Tibial nerve (tissue), 4 donors: Measurements from ENCODE around the gene ANGPTL8. TPM values are rescaled to one million over a fixed set of nuclear protein-coding genes. Genes with fewer than 3 reads are reported as not detected.

ENCODE experiments used
- DNase-seq, 2 donors: peaks; one replicate each; pipeline ENCODE4 v3.0.0-alpha.2; 2019; ENCODE audit warnings: low spot score in 2 of 2
- H3K27ac ChIP-seq, 4 donors: fragments of 200-600 bp; sonication (generic) in 3 of 4; one replicate each; pipeline ENCODE4 v1.5.1; 2017 to 2019; ENCODE audit warnings: mild to moderate bottlenecking in 1 of 4
- H3K27me3 ChIP-seq, 2 donors: fragments of 200-600 bp; sonication (generic) in 1 of 2; one replicate each; pipeline versions ENCODE4 v1.5.1 to v1.6.0; 2017 to 2019
- H3K36me3 ChIP-seq, 3 donors: fragments of 200-600 bp; sonication (generic); one replicate each; pipeline ENCODE4 v1.5.1; 2018 to 2019
- H3K4me1 ChIP-seq, 4 donors: fragments of 200-600 bp; sonication (generic) in 3 of 4; one replicate each; pipeline ENCODE4 v1.5.1; 2017 to 2019
- H3K4me3 ChIP-seq, 4 donors: fragments of 200-600 bp; sonication (generic) in 3 of 4; one replicate each; pipeline ENCODE4 v1.5.1; 2017 to 2019; ENCODE audit warnings: mild to moderate bottlenecking in 1 of 4, moderate library complexity in 1 of 4
- H3K9me3 ChIP-seq, 4 donors: fragments of 200-600 bp; sonication (generic) in 3 of 4; one replicate each; pipeline ENCODE4 v1.5.1; 2017 to 2019
- EP300 ChIP-seq, 2 donors: sonication (generic); formaldehyde crosslinking; IDR thresholded peaks; one replicate each; pipeline ENCODE4 v1.6.1; 2017; ENCODE audit warnings: antibody characterized with exemption in 2 of 2, mild to moderate bottlenecking in 1 of 2
- POLR2A ChIP-seq, 2 donors: fragments of 450-650 bp; IDR thresholded peaks; one replicate each; pipeline ENCODE4 v1.6.1; 2017; ENCODE audit warnings: antibody characterized with exemption in 2 of 2, mild to moderate bottlenecking in 2 of 2, moderate library complexity in 2 of 2
- WGBS, 2 donors: methylation state at CpG; one replicate each; pipeline ENCODE4 v1.1.5; 2018; 5-methylcytosine and 5-hydroxymethylcytosine counted together
- total RNA-seq, 4 donors: library from RNA; depleted of rRNA; stranded (reverse); fragments of >200 nt; gene quantifications; one replicate each; pipeline ENCODE4 v1.1.0, GENCODE V29; 2016
- TF ChIP-seq, protein P1 (sequence below), 5 experiments: fragments of 200-600 bp in 3 of 5; fragments of 450-650 bp in 2 of 5; sonication (generic) in 3 of 5; IDR thresholded peaks; one replicate each; pipeline ENCODE4 v1.5.1; 2016 to 2019; ENCODE audit warnings: antibody characterized with exemption in 5 of 5, mild to moderate bottlenecking in 3 of 5, moderate library complexity in 2 of 5

The ANGPTL8 gene
- total RNA-seq, 4 donors from 2014 or later: 2.0 to 13.2 (median 10.8) TPM; not detected in 1

DNA sequence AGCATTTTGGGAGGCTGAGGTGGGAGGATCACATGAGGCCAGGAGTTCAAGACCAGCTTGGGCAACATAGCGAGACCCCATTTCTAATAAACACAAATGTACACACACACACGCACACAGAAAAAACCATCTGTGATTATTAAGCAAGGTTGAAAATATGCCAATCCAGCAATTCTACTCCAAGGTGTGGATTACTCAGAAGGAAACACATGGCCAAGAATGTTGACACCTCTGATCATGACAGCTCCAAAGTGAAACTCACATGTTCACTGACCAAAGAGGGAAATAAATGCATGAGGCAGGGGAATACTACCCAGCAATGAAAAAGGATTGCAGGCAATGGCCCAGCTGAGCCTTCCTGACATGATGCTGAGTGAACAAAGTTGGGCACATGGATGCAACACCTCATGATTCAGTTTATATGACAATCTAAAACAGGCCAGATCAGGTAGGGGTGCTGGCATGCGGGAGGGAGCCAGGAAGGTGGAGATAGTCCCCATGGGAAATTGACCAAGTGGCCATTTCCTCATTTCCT lies 18.5 kb downstream of the ANGPTL8 start:
- DNase-seq: no peak
- H3K27ac ChIP-seq: no peak overlapping the region
- 88 to 97% methylated on average over 3 of the region's 3 CpGs for WGBS, 2 donors
- peaks cover 0 to 5% (median 0%) of the 10 kb centered on the region in 3 donors for H3K36me3 ChIP-seq
- TF ChIP-seq POLR2A (IDR thresholded peaks at IDR 0.05) (no peak), EP300 (IDR thresholded peaks at IDR 0.05) (no peak)
- TF ChIP-seq, protein P1, sequence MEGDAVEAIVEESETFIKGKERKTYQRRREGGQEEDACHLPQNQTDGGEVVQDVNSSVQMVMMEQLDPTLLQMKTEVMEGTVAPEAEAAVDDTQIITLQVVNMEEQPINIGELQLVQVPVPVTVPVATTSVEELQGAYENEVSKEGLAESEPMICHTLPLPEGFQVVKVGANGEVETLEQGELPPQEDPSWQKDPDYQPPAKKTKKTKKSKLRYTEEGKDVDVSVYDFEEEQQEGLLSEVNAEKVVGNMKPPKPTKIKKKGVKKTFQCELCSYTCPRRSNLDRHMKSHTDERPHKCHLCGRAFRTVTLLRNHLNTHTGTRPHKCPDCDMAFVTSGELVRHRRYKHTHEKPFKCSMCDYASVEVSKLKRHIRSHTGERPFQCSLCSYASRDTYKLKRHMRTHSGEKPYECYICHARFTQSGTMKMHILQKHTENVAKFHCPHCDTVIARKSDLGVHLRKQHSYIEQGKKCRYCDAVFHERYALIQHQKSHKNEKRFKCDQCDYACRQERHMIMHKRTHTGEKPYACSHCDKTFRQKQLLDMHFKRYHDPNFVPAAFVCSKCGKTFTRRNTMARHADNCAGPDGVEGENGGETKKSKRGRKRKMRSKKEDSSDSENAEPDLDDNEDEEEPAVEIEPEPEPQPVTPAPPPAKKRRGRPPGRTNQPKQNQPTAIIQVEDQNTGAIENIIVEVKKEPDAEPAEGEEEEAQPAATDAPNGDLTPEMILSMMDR (IDR thresholded peaks at IDR 0.05): no peak
- peaks cover 0 to 34% (median 3%) of the 10 kb centered on the region in 4 donors for H3K4me1 ChIP-seq
- H3K9me3 ChIP-seq: no peaks in the 10 kb centered on the region
- no peaks in the 10 kb centered on the region for H3K27me3 ChIP-seq
- no peak overlapping the region for H3K4me3 ChIP-seq

DNA sequence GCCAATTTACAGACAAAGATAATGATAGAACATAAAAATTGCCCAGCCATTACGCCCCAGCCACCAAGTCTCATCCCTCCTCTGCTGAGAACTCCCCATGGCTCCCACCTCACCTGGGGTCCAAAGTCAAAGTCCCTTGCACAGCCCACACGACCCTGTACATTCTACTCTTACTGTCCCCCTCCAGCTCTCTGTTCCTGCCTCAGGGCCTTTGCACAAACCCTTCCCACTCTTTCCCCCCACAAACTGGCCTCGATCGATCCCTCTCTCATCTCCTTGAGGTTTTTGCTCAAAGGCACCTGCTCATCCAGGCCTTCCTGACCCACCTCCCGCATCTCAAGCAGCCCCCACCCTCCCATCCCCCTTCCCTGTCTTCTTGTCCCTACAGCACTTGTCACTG lies 21.6 kb downstream of the ANGPTL8 start:
- no peaks in the 10 kb centered on the region for H3K9me3 ChIP-seq
- peak overlapping the region in 3 of 4 donors; percentile 84 to 92 (median 87) for H3K27ac ChIP-seq
- H3K27me3 ChIP-seq: no peaks in the 10 kb centered on the region
- H3K4me1 ChIP-seq: peaks cover 0 to 18% (median 3%) of the 10 kb centered on the region in 4 donors
- WGBS, 2 donors: 81 to 84% methylated on average over 5 of the region's 5 CpGs
- no peak for DNase-seq
- H3K36me3 ChIP-seq: no peaks in the 10 kb centered on the region
- H3K4me3 ChIP-seq: peak overlapping the region in 1 of 4 donors; percentile 98
- no peak for TF ChIP-seq POLR2A (IDR thresholded peaks at IDR 0.05)
- TF ChIP-seq, protein P1 (IDR thresholded peaks at IDR 0.05): no peak
- no peak for TF ChIP-seq EP300 (IDR thresholded peaks at IDR 0.05)

DNA sequence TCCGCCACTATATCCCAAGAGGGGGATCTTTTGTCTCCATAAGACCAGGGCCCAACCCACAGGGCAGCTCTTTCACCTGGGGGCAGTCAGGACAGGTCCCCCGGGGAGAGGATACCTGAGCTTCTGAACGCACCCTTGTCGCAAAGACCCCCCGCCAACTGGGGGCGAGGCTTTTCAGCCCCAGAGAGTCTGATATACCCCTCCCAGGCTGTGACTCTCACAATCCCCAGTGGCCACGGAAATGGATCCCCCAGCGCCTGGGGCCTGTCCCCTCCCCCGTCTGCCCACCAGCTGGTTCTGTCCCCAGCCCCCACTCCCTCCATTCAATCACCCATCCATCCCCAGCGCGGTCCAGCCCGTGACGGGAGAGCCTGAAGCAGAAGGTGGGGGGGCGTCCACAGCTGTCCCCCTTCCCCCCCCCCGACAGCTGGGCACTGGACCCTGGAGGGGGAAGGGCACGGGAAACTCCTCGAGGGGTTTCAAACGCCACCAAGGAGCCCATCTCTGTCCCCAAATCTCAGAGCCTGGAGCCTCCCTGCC lies 22.1 kb downstream of the ANGPTL8 start:
- peak overlapping the region; percentile 79 to 92 (median 86) for H3K27ac ChIP-seq
- peak overlapping the region; percentile 77 to 98 (median 90) for H3K4me3 ChIP-seq
- DNase-seq: no peak
- TF ChIP-seq, protein P1 (IDR thresholded peaks at IDR 0.05): no peak
- no peak for TF ChIP-seq EP300 (IDR thresholded peaks at IDR 0.05)
- TF ChIP-seq POLR2A (IDR thresholded peaks at IDR 0.05): no peak
- peaks cover 0 to 15% (median 3%) of the 10 kb centered on the region in 4 donors for H3K4me1 ChIP-seq
- no peaks in the 10 kb centered on the region for H3K27me3 ChIP-seq
- WGBS, 2 donors: 20 to 23% methylated on average over 16 to 17 of the region's 18 CpGs
- H3K9me3 ChIP-seq: no peaks in the 10 kb centered on the region
- H3K36me3 ChIP-seq: no peaks in the 10 kb centered on the region

DNA sequence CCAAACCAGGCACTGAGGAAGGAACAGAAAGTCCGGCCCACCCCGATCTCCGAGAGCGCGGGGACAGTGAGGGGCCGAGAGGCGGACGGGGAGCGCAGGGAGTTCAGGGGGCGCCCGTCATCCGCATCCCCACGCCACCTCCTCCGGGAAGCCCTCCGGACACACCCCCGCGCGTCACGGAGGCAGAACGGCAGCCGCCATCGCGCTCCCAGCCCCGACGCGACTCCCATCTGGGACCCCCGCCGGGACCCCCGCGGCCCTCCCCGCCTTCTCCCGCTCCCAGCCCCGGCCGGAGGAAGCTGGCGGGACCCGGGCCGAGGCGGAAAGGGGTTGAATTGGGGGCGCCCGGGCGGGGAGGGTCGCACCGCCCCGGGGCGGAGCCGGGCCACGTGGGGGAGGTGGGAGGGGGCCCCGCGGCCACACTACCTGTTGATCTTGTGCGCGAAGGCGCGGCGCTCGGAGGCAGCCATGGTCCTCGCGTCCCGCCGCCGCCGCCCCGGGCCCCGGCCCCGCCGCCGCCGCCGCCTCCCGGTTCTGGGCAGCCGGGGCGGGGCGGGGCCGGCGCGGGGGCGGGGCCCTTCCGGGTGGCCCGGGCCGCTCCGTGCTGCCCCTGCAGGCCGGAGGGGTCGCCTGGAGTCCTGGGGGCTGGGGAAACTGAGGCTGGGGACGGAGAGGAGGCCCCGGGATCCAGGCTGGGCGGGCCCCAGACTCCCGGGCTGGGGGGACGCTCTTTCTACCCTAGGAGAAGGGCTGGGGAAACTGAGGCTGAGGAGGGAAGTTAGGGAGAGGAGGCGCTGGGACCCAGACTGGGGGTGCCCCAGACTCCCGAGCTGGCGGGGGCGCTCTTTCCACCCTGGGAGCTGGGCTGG lies 22.8 kb downstream of the ANGPTL8 start, which contains the start of gene DOCK6:
Gene DOCK6 (minus strand): TSS at position 554 of the 869 bp plus-strand sequence. CDS start 84 bp downstream, at position 470.
- Histone ChIP-seq H3K27ac (peak within 1 kb of the TSS; percentile 79 to 92 (median 86)), H3K4me1 (peaks cover 0 to 15% (median 3%) of the 10 kb centered on the region in 4 donors), H3K36me3 (no peaks in the 10 kb centered on the region), H3K4me3 (peak within 1 kb of the TSS; percentile 77 to 98 (median 90)), H3K9me3 (no peaks in the 10 kb centered on the region), H3K27me3 (no peaks in the 10 kb centered on the region)
- TF ChIP-seq, protein P1 (IDR thresholded peaks at IDR 0.05): peak in 4 of 5 experiments; percentile 46 to 68 (median 54)
- TF ChIP-seq EP300 (IDR thresholded peaks at IDR 0.05) (no peak), POLR2A (IDR thresholded peaks at IDR 0.05) (peak in 1 of 2 donors; percentile 19)
- DNase-seq: no peak
- WGBS, 2 donors: 5 to 6% methylated on average over 21 to 25 of the region's 91 CpGs
